ENCODE data around the gene NT5DC4.

Gene NT5DC4

DNA sequence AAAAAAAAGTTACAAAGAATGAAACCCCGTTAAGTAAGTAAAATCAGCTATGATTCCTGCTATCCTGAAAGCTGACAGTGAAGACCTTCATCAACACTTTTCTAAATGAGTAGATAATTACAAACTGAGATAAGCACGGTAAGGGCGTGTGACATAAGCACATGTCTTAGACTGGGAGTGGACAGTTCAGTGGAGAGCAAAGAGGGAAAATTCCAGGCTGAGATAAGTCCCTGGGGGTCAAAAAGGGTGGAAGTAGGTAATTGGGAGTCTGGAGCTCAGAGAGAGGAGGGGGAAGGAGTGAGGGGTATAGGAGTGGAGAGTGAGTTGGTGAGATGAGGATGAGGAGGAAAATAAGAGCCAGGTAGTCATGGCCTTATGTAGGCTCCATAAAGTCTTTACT, 67.8 kb downstream of the NT5DC4 start:
- DNase-seq: no peak
